K562 (cell line): ENCODE measurements around the gene TBX1. TPM values are rescaled to one million over a fixed set of nuclear protein-coding genes. Genes with fewer than 3 reads are reported as not detected.
A peak's percentile ranks its signal among the peaks of the same experiment; 100 is the strongest.

Experiments
- CHD7 ChIP-seq: fragments of 200-600 bp; sonication (generic); IDR thresholded peaks from one replicate; pipeline ENCODE4 v1.6.1; 2012; ENCODE audit warnings: mild to moderate bottlenecking, low read depth, low read length, inconsistent platforms
- GATAD2A ChIP-seq: fragments of 450-650 bp; IDR thresholded peaks from 2 replicates; pipeline ENCODE4 v1.6.1; 2017
- HDAC8 ChIP-seq: fragments of 450-650 bp; IDR thresholded peaks from 2 replicates; pipeline ENCODE4 v1.6.1; 2016; ENCODE audit warnings: mild to moderate bottlenecking, missing genetic modification characterization, moderate library complexity, missing compliant biosample characterization
- JUND ChIP-seq, 2 experiments: IDR thresholded peaks; 2 replicates in 1 of 2; 3 replicates in 1 of 2; pipeline ENCODE4 v1.6.1; 2011; ENCODE audit warnings: borderline replicate concordance in 2 of 2, low read depth in 2 of 2, low read length in 2 of 2, improper control_type of control experiment in 1 of 2, missing biosample characterization in 1 of 2, missing genetic modification characterization in 1 of 2, missing genetic modification reagents in 1 of 2
- MAX ChIP-seq: sonication (generic); formaldehyde crosslinking; IDR thresholded peaks from 2 replicates; pipeline ENCODE4 v1.9.0; 2022; ENCODE audit warnings: mild to moderate bottlenecking, missing genetic modification reagents
- NFATC3 ChIP-seq: fragments of 450-650 bp; IDR thresholded peaks from 2 replicates; pipeline ENCODE4 v1.6.1; 2017; ENCODE audit warnings: mild to moderate bottlenecking
- PRPF4 ChIP-seq: fragments of 200-400 bp; formaldehyde crosslinking; IDR thresholded peaks from one replicate; pipeline ENCODE4 v1.6.1; 2017; ENCODE audit warnings: low read length, low read depth, mild to moderate bottlenecking; ENCODE audit not compliant: insufficient read depth, poor library complexity, severe bottlenecking
- PYGO2 ChIP-seq: fragments of 450-650 bp; IDR thresholded peaks from 2 replicates; pipeline ENCODE4 v1.6.1; 2016; ENCODE audit warnings: mild to moderate bottlenecking, missing genetic modification characterization, moderate library complexity, missing compliant biosample characterization
- RBBP5 ChIP-seq: fragments of 200-600 bp; sonication (generic); IDR thresholded peaks from 2 replicates; pipeline ENCODE4 v1.6.1; 2012; ENCODE audit warnings: borderline replicate concordance, mild to moderate bottlenecking, low read length, control low read depth, inconsistent platforms; ENCODE audit not compliant: insufficient read depth, poor library complexity, severe bottlenecking
- RBM22 ChIP-seq: fragments of 200-400 bp; formaldehyde crosslinking; IDR thresholded peaks from 2 replicates; pipeline ENCODE4 v1.6.1; 2018; ENCODE audit warnings: low read length, low read depth; ENCODE audit not compliant: poor library complexity, severe bottlenecking
- SAFB2 ChIP-seq: fragments of 200-400 bp; formaldehyde crosslinking; IDR thresholded peaks from 2 replicates; pipeline ENCODE4 v1.6.1; 2018; ENCODE audit warnings: borderline replicate concordance, low read length, low read depth, moderate library complexity; ENCODE audit not compliant: severe bottlenecking
- WHSC1 ChIP-seq: IDR thresholded peaks from one replicate; pipeline ENCODE4 v1.6.1; 2012; ENCODE audit warnings: low read length, control low read depth, inconsistent platforms
- ZNF354B ChIP-seq: fragments of 250-450 bp; sonication (Bioruptor Pico); IDR thresholded peaks from 2 replicates; pipeline ENCODE4 v1.4.0; 2020
- polyA plus RNA-seq, 8 experiments: library from polyadenylated mRNA; depleted of rRNA in 4 of 8; stranded (reverse) in 5 of 8; unstranded in 3 of 8; fragments of >200 nt; fragmentation: Nextera tagmentation in 2 of 8; fragmentation: Illumina TruSeq in 1 of 8; extraction: Ambion mirVana in 2 of 8; extraction: Trizol in 1 of 8; gene quantifications; 2 replicates each; pipeline versions ENCODE4 v1.2.1 to v1.2.3, GENCODE V29; 2011 to 2014; ENCODE audit warnings: inconsistent platforms in 1 of 8, missing spikeins in 1 of 8
- total RNA-seq, 7 experiments: library from RNA; depleted of rRNA in 6 of 7; stranded (reverse); fragments of >200 nt in 6 of 7; fragmentation: Illumina TruSeq in 2 of 7; extraction: Trizol in 2 of 7; gene quantifications; 2 replicates each; pipeline versions ENCODE4 v1.2.1 to v1.2.3, GENCODE V29; 2011 to 2021; ENCODE audit warnings: low replicate concordance in 1 of 7

TBX1 gene
- total and polyA plus RNA-seq, 9 of the 15 experiments (the other 6 are each of a cell fraction or from before 2014, with no cell fraction given), result 0.07 to 35.0 (median 3.9) TPM

- TF ChIP-seq WHSC1, result peak; percentile 94
- peak; percentile 10 for TF ChIP-seq CHD7
- no peak for TF ChIP-seq PRPF4
- TF ChIP-seq ZNF354B (CRISPR knock-in tag), result no peak
- peak; percentile 24 for TF ChIP-seq RBBP5
- TF ChIP-seq GATAD2A, result no peak
- TF ChIP-seq RBM22, result no peak
- no peak for TF ChIP-seq JUND (IDR thresholded peaks at IDR 0.05; ENCODE audit: borderline replicate concordance, low read depth, low read length)
- TF ChIP-seq JUND (tag; IDR thresholded peaks at IDR 0.05; ENCODE audit: borderline replicate concordance, low read depth, low read length), result no peak
- TF ChIP-seq MAX (CRISPR knock-in tag), result no peak
- TF ChIP-seq NFATC3, result no peak
- TF ChIP-seq PYGO2 (tag), result no peak
- TF ChIP-seq HDAC8 (tag), result no peak
- no peak for TF ChIP-seq SAFB2
- TF ChIP-seq, all 486 proteins: peak for 4
Observed at GRCh38 chr22:19811211-19811621, 50.6 kb downstream of the TBX1 start (continued).
